Measurements from ENCODE around the gene WARS2.

DNA sequence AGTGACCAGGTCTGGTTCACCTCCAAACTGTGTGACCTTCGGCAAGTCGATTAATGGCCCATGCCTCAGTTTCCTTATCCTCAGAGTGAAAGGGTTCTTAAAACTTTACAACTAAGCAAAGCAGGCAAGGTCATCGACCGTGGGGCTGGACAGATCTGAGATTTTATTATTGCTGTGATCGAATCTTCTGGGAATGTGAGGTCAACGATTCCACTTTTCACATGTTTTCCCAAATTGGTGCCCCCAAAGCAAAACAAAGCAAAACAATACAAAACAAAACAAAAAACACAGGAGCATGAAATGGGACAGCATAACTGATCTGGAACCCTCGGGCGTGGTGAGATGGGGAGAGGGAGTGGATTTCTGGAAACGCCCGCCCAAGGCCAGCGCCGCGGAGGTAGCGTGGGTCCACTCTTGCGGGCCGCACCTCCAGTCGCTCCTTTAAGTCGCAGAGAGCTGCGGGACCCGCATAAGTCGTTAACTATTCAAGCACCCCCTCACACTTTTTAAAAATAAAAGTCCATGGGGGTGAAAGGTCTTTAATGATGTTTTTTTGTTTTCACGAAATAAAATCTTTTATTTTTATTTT, 148.1 kb downstream of the WARS2 start:
- TF ChIP-seq EZH2 (IDR thresholded peaks at IDR 0.05; ENCODE audit: low read depth): no peak
- TF ChIP-seq, protein P1, sequence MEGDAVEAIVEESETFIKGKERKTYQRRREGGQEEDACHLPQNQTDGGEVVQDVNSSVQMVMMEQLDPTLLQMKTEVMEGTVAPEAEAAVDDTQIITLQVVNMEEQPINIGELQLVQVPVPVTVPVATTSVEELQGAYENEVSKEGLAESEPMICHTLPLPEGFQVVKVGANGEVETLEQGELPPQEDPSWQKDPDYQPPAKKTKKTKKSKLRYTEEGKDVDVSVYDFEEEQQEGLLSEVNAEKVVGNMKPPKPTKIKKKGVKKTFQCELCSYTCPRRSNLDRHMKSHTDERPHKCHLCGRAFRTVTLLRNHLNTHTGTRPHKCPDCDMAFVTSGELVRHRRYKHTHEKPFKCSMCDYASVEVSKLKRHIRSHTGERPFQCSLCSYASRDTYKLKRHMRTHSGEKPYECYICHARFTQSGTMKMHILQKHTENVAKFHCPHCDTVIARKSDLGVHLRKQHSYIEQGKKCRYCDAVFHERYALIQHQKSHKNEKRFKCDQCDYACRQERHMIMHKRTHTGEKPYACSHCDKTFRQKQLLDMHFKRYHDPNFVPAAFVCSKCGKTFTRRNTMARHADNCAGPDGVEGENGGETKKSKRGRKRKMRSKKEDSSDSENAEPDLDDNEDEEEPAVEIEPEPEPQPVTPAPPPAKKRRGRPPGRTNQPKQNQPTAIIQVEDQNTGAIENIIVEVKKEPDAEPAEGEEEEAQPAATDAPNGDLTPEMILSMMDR (conservative IDR thresholded peaks at IDR 0.05): no peak

Data from PC-9 (cell line).